ENCODE results near the gene TMEM18.

DNA sequence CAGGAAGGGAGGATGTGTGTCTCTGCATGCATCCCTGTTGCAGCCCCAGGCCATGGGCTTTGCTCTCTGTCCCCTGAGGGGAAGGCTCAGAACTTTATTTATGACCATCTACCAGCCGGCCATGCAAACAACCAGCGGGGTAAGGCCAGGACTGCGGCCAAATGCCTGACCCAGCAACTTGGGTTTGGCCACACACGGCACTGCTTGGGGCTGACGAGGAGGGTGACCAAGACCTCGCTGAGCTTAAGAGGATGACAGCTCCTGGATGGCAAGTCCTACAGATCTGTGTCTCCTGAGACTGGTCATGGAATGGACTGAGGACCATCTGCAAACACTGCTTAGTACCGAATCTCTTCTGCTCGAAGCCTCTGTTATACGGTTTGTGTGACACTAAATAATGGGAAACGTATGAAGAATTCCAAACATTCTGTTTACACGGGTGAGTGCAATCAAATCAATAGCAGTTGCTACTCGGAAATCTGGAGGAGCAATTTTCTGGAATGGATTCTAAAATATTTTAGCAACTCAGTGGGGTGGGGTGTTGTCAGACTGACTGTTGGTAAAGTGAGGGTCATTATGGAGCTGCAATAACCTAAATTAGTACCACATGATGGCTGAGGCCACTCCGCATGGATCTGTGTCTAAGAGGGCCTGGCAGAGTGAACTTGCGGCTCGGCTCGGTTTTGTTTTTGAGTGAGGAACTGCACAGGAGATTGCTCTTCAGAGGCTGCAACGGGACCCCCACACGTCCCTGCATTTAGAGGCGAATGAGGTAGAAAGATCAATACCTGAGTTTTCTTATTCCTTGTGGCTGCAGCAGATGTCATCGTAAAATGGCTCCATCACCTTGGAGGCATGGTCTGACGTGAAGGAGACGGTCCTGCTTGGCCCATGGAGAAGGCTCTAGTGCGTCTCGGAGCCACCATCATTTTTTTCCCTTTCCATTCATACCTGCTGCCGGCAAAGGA lies 26.6 kb downstream of the TMEM18 start:
- TF ChIP-seq EZH2phosphoT487 (IDR thresholded peaks at IDR 0.05; ENCODE audit: borderline replicate concordance) = no peak
- no peak for TF ChIP-seq SIN3A (IDR thresholded peaks at IDR 0.05; ENCODE audit: low read depth)
- TF ChIP-seq POLR2A (IDR thresholded peaks at IDR 0.05; ENCODE audit: borderline replicate concordance, extremely low read depth, insufficient read depth, insufficient read length) = no peak
- TF ChIP-seq, protein P1, sequence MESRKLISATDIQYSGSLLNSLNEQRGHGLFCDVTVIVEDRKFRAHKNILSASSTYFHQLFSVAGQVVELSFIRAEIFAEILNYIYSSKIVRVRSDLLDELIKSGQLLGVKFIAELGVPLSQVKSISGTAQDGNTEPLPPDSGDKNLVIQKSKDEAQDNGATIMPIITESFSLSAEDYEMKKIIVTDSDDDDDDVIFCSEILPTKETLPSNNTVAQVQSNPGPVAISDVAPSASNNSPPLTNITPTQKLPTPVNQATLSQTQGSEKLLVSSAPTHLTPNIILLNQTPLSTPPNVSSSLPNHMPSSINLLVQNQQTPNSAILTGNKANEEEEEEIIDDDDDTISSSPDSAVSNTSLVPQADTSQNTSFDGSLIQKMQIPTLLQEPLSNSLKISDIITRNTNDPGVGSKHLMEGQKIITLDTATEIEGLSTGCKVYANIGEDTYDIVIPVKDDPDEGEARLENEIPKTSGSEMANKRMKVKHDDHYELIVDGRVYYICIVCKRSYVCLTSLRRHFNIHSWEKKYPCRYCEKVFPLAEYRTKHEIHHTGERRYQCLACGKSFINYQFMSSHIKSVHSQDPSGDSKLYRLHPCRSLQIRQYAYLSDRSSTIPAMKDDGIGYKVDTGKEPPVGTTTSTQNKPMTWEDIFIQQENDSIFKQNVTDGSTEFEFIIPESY (IDR thresholded peaks at IDR 0.05; ENCODE audit: extremely low read depth, insufficient replicate concordance, low read length) = no peak
- TF ChIP-seq RAD21 (IDR thresholded peaks at IDR 0.05; ENCODE audit: low read depth) = no peak
- TF ChIP-seq EZH2 (IDR thresholded peaks at IDR 0.05) = no peak
- no peak for TF ChIP-seq ZNF274 (IDR thresholded peaks at IDR 0.05; ENCODE audit: low read depth, low read length)
- no peak for TF ChIP-seq CEBPB (IDR thresholded peaks at IDR 0.05; ENCODE audit: low read depth)
- TF ChIP-seq, protein P2, sequence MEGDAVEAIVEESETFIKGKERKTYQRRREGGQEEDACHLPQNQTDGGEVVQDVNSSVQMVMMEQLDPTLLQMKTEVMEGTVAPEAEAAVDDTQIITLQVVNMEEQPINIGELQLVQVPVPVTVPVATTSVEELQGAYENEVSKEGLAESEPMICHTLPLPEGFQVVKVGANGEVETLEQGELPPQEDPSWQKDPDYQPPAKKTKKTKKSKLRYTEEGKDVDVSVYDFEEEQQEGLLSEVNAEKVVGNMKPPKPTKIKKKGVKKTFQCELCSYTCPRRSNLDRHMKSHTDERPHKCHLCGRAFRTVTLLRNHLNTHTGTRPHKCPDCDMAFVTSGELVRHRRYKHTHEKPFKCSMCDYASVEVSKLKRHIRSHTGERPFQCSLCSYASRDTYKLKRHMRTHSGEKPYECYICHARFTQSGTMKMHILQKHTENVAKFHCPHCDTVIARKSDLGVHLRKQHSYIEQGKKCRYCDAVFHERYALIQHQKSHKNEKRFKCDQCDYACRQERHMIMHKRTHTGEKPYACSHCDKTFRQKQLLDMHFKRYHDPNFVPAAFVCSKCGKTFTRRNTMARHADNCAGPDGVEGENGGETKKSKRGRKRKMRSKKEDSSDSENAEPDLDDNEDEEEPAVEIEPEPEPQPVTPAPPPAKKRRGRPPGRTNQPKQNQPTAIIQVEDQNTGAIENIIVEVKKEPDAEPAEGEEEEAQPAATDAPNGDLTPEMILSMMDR (IDR thresholded peaks at IDR 0.05 in 2 of 3, conservative IDR thresholded peaks at IDR 0.05 in 1 of 3; ENCODE audit: borderline replicate concordance in 1 of 3, insufficient read depth in 1 of 3, low read depth in 2 of 3, low read length in 2 of 3) = no peak
- TF ChIP-seq EGR1 (IDR thresholded peaks at IDR 0.05; ENCODE audit: low read depth) = no peak
- no peak for TF ChIP-seq YY1 (IDR thresholded peaks at IDR 0.05; ENCODE audit: extremely low read depth, insufficient replicate concordance, low read depth, low read length)
- TF ChIP-seq POLR2AphosphoS5 (IDR thresholded peaks at IDR 0.05; ENCODE audit: low read depth, low read length) = no peak
- TF ChIP-seq, protein P3, sequence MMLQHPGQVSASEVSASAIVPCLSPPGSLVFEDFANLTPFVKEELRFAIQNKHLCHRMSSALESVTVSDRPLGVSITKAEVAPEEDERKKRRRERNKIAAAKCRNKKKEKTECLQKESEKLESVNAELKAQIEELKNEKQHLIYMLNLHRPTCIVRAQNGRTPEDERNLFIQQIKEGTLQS (IDR thresholded peaks at IDR 0.05) = no peak
- TF ChIP-seq SP1 (IDR thresholded peaks at IDR 0.05; ENCODE audit: low read depth) = no peak

Measured in HCT116 (cell line).